A673 (cell line): ENCODE data around the gene SLC2A8. TPM values are rescaled to one million over a fixed set of nuclear protein-coding genes. Genes with fewer than 3 reads are reported as not detected.

Experiments used
- BruUV-seq: library from RNA; stranded (reverse); fragments of 400-500 nt; replicated peaks from 2 replicates; lab custom pipeline; 2021; lab: Mats Ljungman, UMichigan
- CTCF ChIA-PET: fragments of 300-600 bp; sonication (Branson Sonifier 250); formaldehyde crosslinking; loops from one replicate; lab custom pipeline; 2022; ENCODE audit warnings: antibody characterized with exemption; lab: Charles Lee
- POLR2A ChIA-PET: fragments of 300-600 bp; sonication (Branson Sonifier 250); formaldehyde crosslinking; loops from one replicate; lab custom pipeline; 2022; ENCODE audit warnings: antibody characterized with exemption; ENCODE audit not compliant: low non-redundant PET; lab: Charles Lee
- DNase-seq: peaks from one replicate; pipeline ENCODE4 v3.0.0-alpha.2; 2015; ENCODE audit warnings: low spot score
- H3K27ac ChIP-seq: fragments of 200-600 bp; sonication (generic); 2 replicates; pipeline ENCODE4 v1.5.1; 2016; ENCODE audit warnings: mixed run types, low read depth, mild to moderate bottlenecking, mixed read lengths, antibody characterized with exemption, low read length; ENCODE audit not compliant: poor library complexity, severe bottlenecking
- H3K27me3 ChIP-seq: fragments of 200-600 bp; sonication (generic); replicated peaks from 2 replicates; pipeline ENCODE4 v1.6.1; 2017; ENCODE audit warnings: mixed run types, low read depth, mild to moderate bottlenecking, mixed read lengths, antibody characterized with exemption, low read length; ENCODE audit not compliant: insufficient read depth, poor library complexity
- H3K36me3 ChIP-seq: fragments of 200-600 bp; sonication (generic); 2 replicates; pipeline ENCODE4 v1.6.1; 2016; ENCODE audit warnings: mixed run types, mild to moderate bottlenecking, mixed read lengths, antibody characterized with exemption, low read length; ENCODE audit not compliant: insufficient read depth, poor library complexity, severe bottlenecking
- H3K4me1 ChIP-seq: fragments of 200-600 bp; sonication (generic); 2 replicates; pipeline ENCODE4 v1.6.1; 2017; ENCODE audit warnings: mixed run types, mild to moderate bottlenecking, mixed read lengths, antibody characterized with exemption, low read length; ENCODE audit not compliant: insufficient read depth, poor library complexity, severe bottlenecking
- H3K4me3 ChIP-seq: fragments of 200-600 bp; sonication (generic); 2 replicates; pipeline ENCODE4 v1.5.1; 2016; ENCODE audit warnings: low read depth, mixed run types, mild to moderate bottlenecking, mixed read lengths, low read length; ENCODE audit not compliant: poor library complexity, severe bottlenecking
- H3K9me3 ChIP-seq: fragments of 200-600 bp; sonication (generic); 2 replicates; pipeline ENCODE4 v1.6.1; 2016; ENCODE audit warnings: mixed run types, low read depth, mild to moderate bottlenecking, mixed read lengths, antibody characterized with exemption, low read length; ENCODE audit not compliant: poor library complexity, severe bottlenecking
- EZH2 ChIP-seq: fragments of 200-600 bp; sonication (generic); IDR thresholded peaks from 2 replicates; pipeline ENCODE4 v1.6.1; 2017; ENCODE audit warnings: borderline replicate concordance, low read depth, mild to moderate bottlenecking, mixed read lengths, antibody characterized with exemption, low read length; ENCODE audit not compliant: poor library complexity, severe bottlenecking
- intact Hi-C: fragments of 100-400 bp; cut with micrococcal nuclease; formaldehyde crosslinking; loops from one replicate; pipeline ENCODE4 v1.10.0; 2022; ENCODE audit not compliant: unreplicated experiment
- total RNA-seq: library from RNA; stranded (reverse); gene quantifications from 2 replicates; pipeline ENCODE4 v1.2.3, GENCODE V29; 2021
- TF ChIP-seq, protein P1 (sequence below): fragments of 300-800, 200-600 bp; sonication (generic); conservative IDR thresholded peaks from 2 replicates; pipeline ENCODE4 v1.5.1; 2017; ENCODE audit warnings: low read depth, mild to moderate bottlenecking, antibody characterized with exemption, low read length, moderate library complexity, mixed read lengths

SLC2A8 gene
- total RNA-seq, 1 experiment from 2014 or later: 12.7 TPM

GRCh38 chr9:127444921-127445850 is 48.2 kb downstream of the SLC2A8 start:
- no peak overlapping the region for H3K27ac ChIP-seq
- TSS peak; percentile 15 for BruUV-seq
- DNase-seq: no peak
- CTCF ChIA-PET: no interaction called here
- H3K9me3 ChIP-seq: peaks cover 7% of the 10 kb centered on the region
- H3K27me3 ChIP-seq: no peaks in the 10 kb centered on the region
- POLR2A ChIA-PET: no interaction called here
- H3K4me1 ChIP-seq: peaks cover 9% of the 10 kb centered on the region
- intact Hi-C loops: no loop called here
- peaks cover 84% of the 10 kb centered on the region for H3K36me3 ChIP-seq
- no peak for TF ChIP-seq EZH2
- TF ChIP-seq, protein P1, sequence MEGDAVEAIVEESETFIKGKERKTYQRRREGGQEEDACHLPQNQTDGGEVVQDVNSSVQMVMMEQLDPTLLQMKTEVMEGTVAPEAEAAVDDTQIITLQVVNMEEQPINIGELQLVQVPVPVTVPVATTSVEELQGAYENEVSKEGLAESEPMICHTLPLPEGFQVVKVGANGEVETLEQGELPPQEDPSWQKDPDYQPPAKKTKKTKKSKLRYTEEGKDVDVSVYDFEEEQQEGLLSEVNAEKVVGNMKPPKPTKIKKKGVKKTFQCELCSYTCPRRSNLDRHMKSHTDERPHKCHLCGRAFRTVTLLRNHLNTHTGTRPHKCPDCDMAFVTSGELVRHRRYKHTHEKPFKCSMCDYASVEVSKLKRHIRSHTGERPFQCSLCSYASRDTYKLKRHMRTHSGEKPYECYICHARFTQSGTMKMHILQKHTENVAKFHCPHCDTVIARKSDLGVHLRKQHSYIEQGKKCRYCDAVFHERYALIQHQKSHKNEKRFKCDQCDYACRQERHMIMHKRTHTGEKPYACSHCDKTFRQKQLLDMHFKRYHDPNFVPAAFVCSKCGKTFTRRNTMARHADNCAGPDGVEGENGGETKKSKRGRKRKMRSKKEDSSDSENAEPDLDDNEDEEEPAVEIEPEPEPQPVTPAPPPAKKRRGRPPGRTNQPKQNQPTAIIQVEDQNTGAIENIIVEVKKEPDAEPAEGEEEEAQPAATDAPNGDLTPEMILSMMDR: no peak
- H3K4me3 ChIP-seq: no peak overlapping the region

GRCh38 chr9:127445851-127446712 is 49.1 kb downstream of the SLC2A8 start:
- H3K9me3 ChIP-seq: peaks cover 7% of the 10 kb centered on the region
- POLR2A ChIA-PET: interaction anchor here (0.6 kb wide), 1 partner anchor 279 kb away, joined by 4 read pairs; no protein-coding TSS in a partner anchor
- no peaks in the 10 kb centered on the region for H3K27me3 ChIP-seq
- DNase-seq: no peak
- TF ChIP-seq EZH2: no peak
- TF ChIP-seq, protein P1: no peak
- CTCF ChIA-PET: no interaction called here
- no TSS peak for BruUV-seq
- peaks cover 9% of the 10 kb centered on the region for H3K4me1 ChIP-seq
- peak overlapping the region; percentile 35 for H3K27ac ChIP-seq
- peaks cover 83% of the 10 kb centered on the region for H3K36me3 ChIP-seq
- intact Hi-C loops: no loop called here
- no peak overlapping the region for H3K4me3 ChIP-seq

DNA sequence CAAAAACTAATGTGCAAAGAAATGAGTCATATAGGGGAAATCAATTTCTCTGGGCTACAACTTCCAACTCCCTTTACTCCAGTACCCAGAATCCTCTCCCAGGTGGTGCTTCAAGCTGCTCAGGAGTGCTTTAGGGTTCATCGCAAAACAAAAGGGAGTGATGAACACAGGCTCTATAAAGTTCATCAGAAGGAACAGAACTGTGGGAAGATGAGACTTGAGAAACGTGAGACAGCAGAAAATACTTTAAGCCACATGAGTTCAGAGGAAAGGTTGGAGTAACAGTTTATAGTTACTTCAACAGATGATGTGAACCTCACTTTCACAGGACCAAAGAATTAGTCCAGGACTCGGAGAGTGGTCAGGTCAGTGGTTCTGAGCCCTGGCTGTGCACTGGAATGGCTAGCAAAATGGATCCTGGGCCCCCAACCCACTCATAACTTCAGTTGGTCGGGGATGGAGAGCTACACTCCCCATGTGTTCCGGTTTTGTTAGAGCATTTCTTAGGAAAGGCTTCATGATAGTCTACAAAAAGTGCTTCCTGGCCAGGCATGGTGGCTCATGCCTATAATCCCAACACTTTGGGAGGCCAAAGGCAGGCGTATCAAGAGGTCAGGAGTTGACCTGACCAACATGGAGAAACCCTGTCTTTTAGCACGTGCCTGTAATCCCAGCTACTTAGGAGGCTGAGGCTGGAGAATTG is 49.9 kb downstream of the SLC2A8 start:
- H3K4me3 ChIP-seq: no peak overlapping the region
- POLR2A ChIA-PET: interaction anchor here (0.6 kb wide), 1 partner anchor 278 kb away, joined by 4 read pairs; no protein-coding TSS in a partner anchor
- peaks cover 7% of the 10 kb centered on the region for H3K9me3 ChIP-seq
- H3K4me1 ChIP-seq: peaks cover 9% of the 10 kb centered on the region
- peak overlapping the region; percentile 35 for H3K27ac ChIP-seq
- no TSS peak for BruUV-seq
- peaks cover 80% of the 10 kb centered on the region for H3K36me3 ChIP-seq
- intact Hi-C loops: no loop called here
- CTCF ChIA-PET: no interaction called here
- DNase-seq: no peak
- H3K27me3 ChIP-seq: no peaks in the 10 kb centered on the region
- TF ChIP-seq, protein P1: no peak
- no peak for TF ChIP-seq EZH2
